Measurements from ENCODE around the gene PRM2.

The PRM2 gene

GRCh38 chr16:11240636-11241473 is 35.4 kb downstream of the PRM2 start:
- H3K4me3 ChIP-seq (ENCODE audit: low read depth, low read length): no peak overlapping the region
- no peak for TF ChIP-seq CTCF (IDR thresholded peaks at IDR 0.05; ENCODE audit: low read depth, low read length)

- no peak for TF ChIP-seq CTCF (IDR thresholded peaks at IDR 0.05; ENCODE audit: low read depth, low read length)
- no peak overlapping the region for H3K4me3 ChIP-seq (ENCODE audit: low read depth, low read length)
Observed at GRCh38 chr16:11239644-11240632, 36.3 kb downstream of the PRM2 start.

GRCh38 chr16:11238272-11239202 is 37.7 kb downstream of the PRM2 start:
- H3K4me3 ChIP-seq (ENCODE audit: low read depth, low read length): no peak overlapping the region
- TF ChIP-seq CTCF (IDR thresholded peaks at IDR 0.05; ENCODE audit: low read depth, low read length): no peak

- H3K4me3 ChIP-seq (ENCODE audit: low read depth, low read length): no peak overlapping the region
- no peak for TF ChIP-seq CTCF (IDR thresholded peaks at IDR 0.05; ENCODE audit: low read depth, low read length)
Observed at GRCh38 chr16:11236461-11237254, 39.6 kb downstream of the PRM2 start.

- H3K4me3 ChIP-seq (ENCODE audit: low read depth, low read length): no peak overlapping the region
- no peak for TF ChIP-seq CTCF (IDR thresholded peaks at IDR 0.05; ENCODE audit: low read depth, low read length)
Observed at GRCh38 chr16:11235703-11235991, 40.6 kb downstream of the PRM2 start.

Measured in WI38 (cell line).